Upper lobe of left lung (tissue), 6 donors: ENCODE measurements around the gene APPBP2. TPM values are rescaled to one million over a fixed set of nuclear protein-coding genes. Genes with fewer than 3 reads are reported as not detected.

Source experiments
- ATAC-seq, 2 donors: fragments of 200-7000 bp; cut with Tn5 transposase; one replicate each; pipeline ENCODE4 v1.9.1; 2022; ENCODE audit warnings: mild to moderate bottlenecking in 2 of 2, moderate library complexity in 2 of 2; ENCODE audit not compliant: low FRiP score in 2 of 2
- DNase-seq, 2 donors: peaks; one replicate each; pipeline ENCODE4 v3.0.0-alpha.2; 2019 to 2020
- H3K27ac ChIP-seq, 4 donors: fragments of 200-600 bp; sonication (generic); one replicate each; pipeline ENCODE4 v1.5.1; 2016 to 2019
- H3K27me3 ChIP-seq, 4 donors: fragments of 200-600 bp; sonication (generic); one replicate each; pipeline ENCODE4 v1.5.1; 2017 to 2019
- H3K36me3 ChIP-seq, 4 donors: fragments of 200-600 bp; sonication (generic); one replicate each; pipeline ENCODE4 v1.5.1; 2016 to 2019
- H3K4me1 ChIP-seq, 4 donors: fragments of 200-600 bp; sonication (generic); one replicate each; pipeline ENCODE4 v1.5.1; 2018 to 2019
- H3K4me3 ChIP-seq, 4 donors: fragments of 200-600 bp; sonication (generic); one replicate each; pipeline ENCODE4 v1.5.1; 2017 to 2019; ENCODE audit warnings: mild to moderate bottlenecking in 2 of 4, moderate library complexity in 1 of 4
- H3K9me3 ChIP-seq, 4 donors: fragments of 200-600 bp; sonication (generic); one replicate each; pipeline ENCODE4 v1.5.1; 2018 to 2019
- CTCF ChIP-seq, 6 experiments: fragments of 450-650 bp in 4 of 6; fragments of 200-600 bp in 2 of 6; sonication (generic) in 2 of 6; IDR thresholded peaks; one replicate each; pipeline ENCODE4 v1.5.1; 2016 to 2019; ENCODE audit warnings: antibody characterized with exemption in 6 of 6
- EP300 ChIP-seq, 4 donors: sonication (generic); formaldehyde crosslinking; IDR thresholded peaks; one replicate each; pipeline ENCODE4 v1.5.1; 2017; ENCODE audit warnings: antibody characterized with exemption in 4 of 4, control low read depth in 2 of 4
- POLR2A ChIP-seq, 4 donors: fragments of 450-650 bp; IDR thresholded peaks; one replicate each; pipeline ENCODE4 v1.5.1; 2016 to 2017; ENCODE audit warnings: antibody characterized with exemption in 4 of 4, mild to moderate bottlenecking in 2 of 4
- POLR2AphosphoS5 ChIP-seq, 2 donors: sonication (generic); formaldehyde crosslinking; IDR thresholded peaks; one replicate each; pipeline ENCODE4 v1.5.1; 2017; ENCODE audit warnings: antibody characterized with exemption in 2 of 2
- WGBS, 2 donors: methylation state at CpG; one replicate each; pipeline ENCODE4 v1.1.5; 2017 to 2018; 5-methylcytosine and 5-hydroxymethylcytosine counted together
- total RNA-seq, 6 donors: library from RNA; depleted of rRNA in 4 of 6; stranded (reverse); fragments of >200 nt in 4 of 6; gene quantifications; one replicate each; pipeline versions ENCODE4 v1.1.0 to v1.2.1, GENCODE V29; 2016 to 2021
- donor health status: DM: no; HTN: no; CAD: no; lungs with moderate emphysema.
- donor health status: DM: no; HTN: yes; CAD: no; lungs with severe emphysema.

The APPBP2 gene
- total RNA-seq, 6 donors from 2014 or later, result 17.4 to 42.9 (median 28.7) TPM

DNA sequence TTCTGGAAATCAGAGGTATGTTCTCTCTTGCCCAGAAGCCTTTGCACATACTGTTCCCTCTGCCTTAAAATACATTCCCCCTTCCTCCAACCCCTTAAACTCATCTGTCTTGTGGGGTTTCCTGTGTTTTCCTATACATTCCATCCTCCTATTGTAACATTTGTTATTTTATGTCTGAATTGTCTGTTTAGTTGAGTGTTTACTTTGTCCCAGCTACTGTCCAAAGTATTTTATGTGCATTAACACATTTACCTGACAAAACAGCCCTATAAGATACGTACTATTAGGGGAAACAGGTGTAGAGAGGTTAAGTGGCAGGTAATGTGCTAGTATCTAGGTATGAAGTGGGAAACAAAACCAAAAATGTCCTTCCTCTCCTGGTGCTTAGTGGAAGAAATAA is 61.7 kb downstream of the APPBP2 start:
- no peak for DNase-seq
- H3K27ac ChIP-seq, result no peak overlapping the region
- H3K4me1 ChIP-seq, result peaks cover under 1 to 12% (median 4%) of the 10 kb centered on the region in 4 donors
- no peak for TF ChIP-seq POLR2AphosphoS5 (IDR thresholded peaks at IDR 0.05)
- TF ChIP-seq POLR2A (IDR thresholded peaks at IDR 0.05), result no peak
- TF ChIP-seq EP300 (IDR thresholded peaks at IDR 0.05), result no peak
- TF ChIP-seq CTCF (IDR thresholded peaks at IDR 0.05), result no peak
- no peaks in the 10 kb centered on the region for H3K9me3 ChIP-seq
- ATAC-seq, result no peak
- 98 to 100% methylated on average over 1 of the region's 1 CpG for WGBS, 2 donors
- no peak overlapping the region for H3K4me3 ChIP-seq
- H3K27me3 ChIP-seq, result no peaks in the 10 kb centered on the region
- H3K36me3 ChIP-seq, result peaks cover 10 to 88% (median 36%) of the 10 kb centered on the region in 4 donors

DNA sequence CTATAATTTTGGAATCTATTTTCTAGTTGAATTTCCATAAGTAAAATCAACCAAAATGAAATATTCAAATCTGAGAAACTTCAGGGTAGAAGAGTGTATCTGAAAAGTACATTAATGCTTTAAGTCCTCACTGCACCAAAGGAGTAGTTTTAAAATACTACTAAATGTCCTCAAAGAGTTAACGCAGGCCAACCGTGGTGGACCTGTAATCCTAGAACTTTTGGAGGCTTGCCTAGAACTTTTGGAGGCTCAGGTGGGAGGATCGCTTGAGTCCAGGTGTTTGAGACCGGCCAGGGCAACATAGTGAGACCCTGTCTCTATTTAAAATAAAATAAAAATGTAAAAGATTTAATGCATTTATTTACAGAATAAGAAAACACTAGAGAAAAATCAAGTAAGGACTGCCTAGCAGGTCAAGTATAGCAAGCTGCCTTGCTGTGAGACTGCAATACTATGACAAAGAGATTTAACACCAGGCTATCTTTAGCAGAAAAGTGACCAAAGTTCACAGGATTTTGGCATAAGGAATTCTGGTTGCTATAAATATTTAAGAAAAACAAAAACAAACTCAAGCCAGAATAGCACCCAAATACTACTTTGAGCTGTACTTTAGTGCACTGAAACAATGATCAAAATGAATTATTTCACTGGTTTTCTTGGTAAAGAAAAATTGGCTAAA is 62.7 kb downstream of the APPBP2 start:
- H3K4me3 ChIP-seq, result no peak overlapping the region
- DNase-seq, result no peak
- peaks cover 10 to 91% (median 44%) of the 10 kb centered on the region in 4 donors for H3K36me3 ChIP-seq
- no peak for TF ChIP-seq CTCF (IDR thresholded peaks at IDR 0.05)
- TF ChIP-seq POLR2AphosphoS5 (IDR thresholded peaks at IDR 0.05), result no peak
- no peak for TF ChIP-seq EP300 (IDR thresholded peaks at IDR 0.05)
- TF ChIP-seq POLR2A (IDR thresholded peaks at IDR 0.05), result no peak
- H3K27ac ChIP-seq, result no peak overlapping the region
- WGBS, 2 donors, result 72 to 79% methylated on average over 4 of the region's 4 CpGs
- no peaks in the 10 kb centered on the region for H3K27me3 ChIP-seq
- no peaks in the 10 kb centered on the region for H3K9me3 ChIP-seq
- peaks cover 0 to 5% (median under 1%) of the 10 kb centered on the region in 4 donors for H3K4me1 ChIP-seq
- ATAC-seq, result no peak

GRCh38 chr17:60461584-60461983 is 64.5 kb downstream of the APPBP2 start:
- Histone ChIP-seq H3K27ac (no peak overlapping the region), H3K4me3 (no peak overlapping the region), H3K27me3 (no peaks in the 10 kb centered on the region), H3K4me1 (peaks cover 0 to 5% (median 0%) of the 10 kb centered on the region in 4 donors), H3K9me3 (no peaks in the 10 kb centered on the region), H3K36me3 (peaks cover 10 to 93% (median 53%) of the 10 kb centered on the region in 4 donors)
- TF ChIP-seq POLR2A (IDR thresholded peaks at IDR 0.05) (no peak), CTCF (IDR thresholded peaks at IDR 0.05) (no peak), POLR2AphosphoS5 (IDR thresholded peaks at IDR 0.05) (no peak), EP300 (IDR thresholded peaks at IDR 0.05) (no peak)
- no peak for ATAC-seq
- DNase-seq, result no peak
- 98 to 100% methylated on average over 1 of the region's 1 CpG for WGBS, 2 donors

DNA sequence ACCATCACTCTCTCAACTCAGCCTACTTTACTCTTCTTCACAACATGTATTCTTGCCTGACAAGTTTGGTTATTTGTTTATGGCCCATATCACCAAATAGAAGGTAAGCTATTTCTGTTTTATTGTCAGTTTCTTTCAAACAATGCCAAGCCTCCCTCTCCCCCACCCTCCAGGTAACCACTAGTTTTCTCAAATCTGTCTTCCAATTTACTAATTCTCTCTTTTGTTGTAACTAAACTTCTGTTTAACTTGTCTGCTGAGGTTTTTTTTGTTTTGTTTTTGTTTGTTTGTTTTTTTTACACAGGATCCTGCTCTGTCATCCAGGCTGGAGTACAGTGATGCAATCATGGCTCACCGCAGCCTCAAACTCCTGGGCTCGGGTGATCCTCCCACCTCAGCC is 68.9 kb downstream of the APPBP2 start:
- no peak for ATAC-seq
- no peaks in the 10 kb centered on the region for H3K4me1 ChIP-seq

More for the DNA sequence above, 68.9 kb downstream of the APPBP2 start:
- no peak for TF ChIP-seq EP300 (IDR thresholded peaks at IDR 0.05)
- TF ChIP-seq CTCF (IDR thresholded peaks at IDR 0.05), result no peak
- no peak for TF ChIP-seq POLR2A (IDR thresholded peaks at IDR 0.05)
- TF ChIP-seq POLR2AphosphoS5 (IDR thresholded peaks at IDR 0.05), result no peak
- Histone ChIP-seq H3K9me3 (no peaks in the 10 kb centered on the region), H3K36me3 (peaks cover 23 to 91% (median 59%) of the 10 kb centered on the region in 4 donors), H3K27ac (no peak overlapping the region), H3K4me3 (no peak overlapping the region), H3K27me3 (no peaks in the 10 kb centered on the region)
- WGBS, 2 donors, result 97 to 98% methylated on average over 2 of the region's 2 CpGs
- DNase-seq, result no peak
